NB4 (cell line): ENCODE results near the gene LRRC4C.

ENCODE experiments used
- DNase-seq: peaks from one replicate; pipeline ENCODE4 v3.0.0; 2010; ENCODE audit warnings: low read depth
- H3K4me3 ChIP-seq: one replicate; pipeline ENCODE4 v1.5.1; 2011; ENCODE audit warnings: mild to moderate bottlenecking, low read depth, low read length, moderate library complexity
- MYC ChIP-seq: IDR thresholded peaks from 2 replicates; pipeline ENCODE4 v1.6.1; 2011; ENCODE audit warnings: low read depth, low read length
- POLR2A ChIP-seq: IDR thresholded peaks from 2 replicates; pipeline ENCODE4 v1.6.1; 2011; ENCODE audit warnings: mild to moderate bottlenecking; ENCODE audit not compliant: insufficient read length; ENCODE audit errors: extremely low read depth
- TF ChIP-seq, protein P1 (sequence below): IDR thresholded peaks from 2 replicates; pipeline ENCODE4 v1.6.1; 2011; ENCODE audit warnings: low read depth, low read length
- TF ChIP-seq, protein P2 (sequence below): IDR thresholded peaks from one replicate; pipeline ENCODE4 v1.5.1; 2012; ENCODE audit warnings: low read depth, low read length

Gene LRRC4C

DNA sequence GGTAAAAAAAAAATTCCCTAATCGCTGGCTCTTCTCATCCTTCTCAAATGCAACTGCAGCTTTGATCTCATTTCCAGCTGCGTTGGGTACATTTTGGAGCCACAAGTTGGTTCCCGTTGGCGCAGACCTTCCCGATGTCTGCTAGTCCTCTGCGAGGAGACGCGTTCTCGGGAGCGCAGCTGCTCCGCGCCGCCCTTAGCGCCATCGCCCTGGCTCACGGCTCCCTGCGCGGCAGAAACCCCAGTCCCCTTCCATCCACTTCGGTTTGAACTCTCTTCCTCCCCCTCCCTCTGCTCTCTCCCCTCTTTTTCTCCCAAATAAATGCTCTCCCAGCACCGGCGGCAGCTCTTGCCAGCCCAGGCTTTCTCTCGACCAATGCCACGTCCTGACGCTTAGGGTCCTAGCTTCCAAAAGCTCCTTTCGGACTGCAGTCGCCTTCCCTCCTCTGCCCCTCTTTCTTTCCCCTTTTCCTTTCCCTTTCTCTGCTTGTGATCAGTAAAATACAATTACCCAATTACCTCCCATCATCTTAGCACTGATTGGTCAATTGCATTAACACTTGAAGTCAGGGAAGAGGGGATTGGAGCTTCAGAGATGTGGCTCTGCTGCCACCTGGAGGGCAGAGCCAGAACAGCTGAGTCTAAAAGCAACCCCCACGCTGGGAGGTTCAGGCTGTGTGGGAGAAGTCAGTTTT lies 1165.7 kb downstream of the LRRC4C start:
- peak; percentile 64 for DNase-seq
- H3K4me3 ChIP-seq: no peak overlapping the region
- TF ChIP-seq, protein P1, sequence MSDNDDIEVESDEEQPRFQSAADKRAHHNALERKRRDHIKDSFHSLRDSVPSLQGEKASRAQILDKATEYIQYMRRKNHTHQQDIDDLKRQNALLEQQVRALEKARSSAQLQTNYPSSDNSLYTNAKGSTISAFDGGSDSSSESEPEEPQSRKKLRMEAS: 0 out of 2 replicates have a peak, but pooled peaks have one; percentile 14
- TF ChIP-seq, protein P2, sequence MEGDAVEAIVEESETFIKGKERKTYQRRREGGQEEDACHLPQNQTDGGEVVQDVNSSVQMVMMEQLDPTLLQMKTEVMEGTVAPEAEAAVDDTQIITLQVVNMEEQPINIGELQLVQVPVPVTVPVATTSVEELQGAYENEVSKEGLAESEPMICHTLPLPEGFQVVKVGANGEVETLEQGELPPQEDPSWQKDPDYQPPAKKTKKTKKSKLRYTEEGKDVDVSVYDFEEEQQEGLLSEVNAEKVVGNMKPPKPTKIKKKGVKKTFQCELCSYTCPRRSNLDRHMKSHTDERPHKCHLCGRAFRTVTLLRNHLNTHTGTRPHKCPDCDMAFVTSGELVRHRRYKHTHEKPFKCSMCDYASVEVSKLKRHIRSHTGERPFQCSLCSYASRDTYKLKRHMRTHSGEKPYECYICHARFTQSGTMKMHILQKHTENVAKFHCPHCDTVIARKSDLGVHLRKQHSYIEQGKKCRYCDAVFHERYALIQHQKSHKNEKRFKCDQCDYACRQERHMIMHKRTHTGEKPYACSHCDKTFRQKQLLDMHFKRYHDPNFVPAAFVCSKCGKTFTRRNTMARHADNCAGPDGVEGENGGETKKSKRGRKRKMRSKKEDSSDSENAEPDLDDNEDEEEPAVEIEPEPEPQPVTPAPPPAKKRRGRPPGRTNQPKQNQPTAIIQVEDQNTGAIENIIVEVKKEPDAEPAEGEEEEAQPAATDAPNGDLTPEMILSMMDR: peak; percentile 88
- no peak for TF ChIP-seq MYC

DNA sequence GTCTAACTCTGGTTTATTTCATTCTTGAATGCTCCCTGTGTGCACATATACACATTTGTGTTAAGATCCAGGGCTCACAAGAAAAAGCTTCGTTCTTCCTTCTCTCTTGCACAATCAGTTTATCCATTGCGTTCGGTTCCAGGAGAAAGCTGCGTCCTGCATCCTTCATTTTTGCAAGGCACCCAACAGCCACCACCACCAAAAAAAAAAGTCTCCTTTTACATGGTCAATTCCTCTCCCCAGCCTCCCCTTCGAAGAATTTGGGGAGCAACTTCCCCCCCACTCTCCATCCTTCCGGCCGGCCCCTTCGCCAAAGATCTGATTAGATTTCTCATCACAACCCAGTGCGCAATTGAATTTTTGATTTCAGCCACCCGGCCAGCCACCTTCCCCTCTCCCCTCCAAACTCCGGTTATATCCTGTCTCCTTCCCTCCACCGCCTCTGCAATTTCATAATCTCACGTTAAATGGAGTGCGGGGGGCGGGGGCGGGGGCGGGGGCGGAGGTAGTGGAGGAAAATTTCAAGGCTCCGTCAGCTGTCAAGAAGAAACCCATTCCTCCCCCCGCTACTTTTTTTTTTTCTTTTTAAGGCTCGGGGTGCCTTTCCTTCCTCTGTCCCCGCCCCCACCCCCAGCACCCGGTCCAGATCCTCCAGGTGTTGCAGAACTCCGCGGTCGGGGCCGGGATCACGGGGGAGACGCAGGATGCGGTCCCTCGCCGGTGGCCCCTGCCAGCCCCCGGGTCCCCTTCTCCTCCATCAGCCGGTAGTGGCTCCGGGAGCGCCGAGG lies 1166.5 kb downstream of the LRRC4C start:
- H3K4me3 ChIP-seq: no peak overlapping the region
- TF ChIP-seq, protein P2: no peak
- TF ChIP-seq, protein P1: no peak
- no peak for TF ChIP-seq MYC
- TF ChIP-seq POLR2A: no peak
- no peak for DNase-seq

DNA sequence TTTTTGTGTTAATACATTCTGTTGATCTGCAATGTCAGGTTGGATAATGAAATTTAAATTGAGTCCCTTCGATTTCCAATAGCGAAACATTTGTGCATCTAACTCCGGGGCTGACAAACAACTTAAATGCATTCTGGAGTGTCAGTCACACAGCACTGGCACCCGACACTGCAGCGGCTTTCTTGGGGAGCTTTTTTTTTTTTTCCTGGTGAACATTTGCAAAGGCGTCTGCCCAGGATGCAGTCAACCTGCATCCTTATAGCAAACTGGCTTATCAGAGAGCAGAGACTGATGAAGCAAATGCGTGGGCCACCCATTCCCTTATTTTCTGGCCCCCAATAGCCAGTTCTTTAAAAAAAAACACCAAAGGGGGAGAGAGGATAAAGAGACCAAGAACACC lies 1167.7 kb downstream of the LRRC4C start:
- TF ChIP-seq, protein P1: no peak
- no peak for TF ChIP-seq MYC
- TF ChIP-seq POLR2A: no peak
- TF ChIP-seq, protein P2: no peak
- no peak overlapping the region for H3K4me3 ChIP-seq

DNA sequence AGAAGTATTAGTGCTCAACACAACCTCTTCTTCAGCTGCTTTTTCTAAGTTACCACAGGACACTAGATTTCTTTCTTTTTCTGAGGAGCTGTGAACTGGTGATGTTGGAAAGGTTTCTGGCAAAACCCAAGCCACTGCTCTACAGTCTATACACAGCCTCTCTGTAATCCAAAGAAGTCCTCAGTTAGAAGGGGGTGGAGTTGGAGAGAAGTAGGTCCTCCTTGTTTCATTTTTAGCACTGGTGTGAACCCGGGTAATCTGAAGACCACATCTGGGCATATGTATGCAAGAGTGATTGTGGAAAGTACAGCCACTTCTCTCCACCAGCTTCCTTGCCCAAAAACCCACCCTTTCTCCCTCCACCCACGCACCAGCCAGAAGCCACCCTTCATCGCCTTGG lies 1168.1 kb downstream of the LRRC4C start:
- DNase-seq: no peak
- no peak overlapping the region for H3K4me3 ChIP-seq
- TF ChIP-seq, protein P1: no peak
- TF ChIP-seq, protein P2: no peak
- TF ChIP-seq MYC: no peak
- no peak for TF ChIP-seq POLR2A

More for the DNA sequence above, 1167.7 kb downstream of the LRRC4C start:
- DNase-seq: no peak

DNA sequence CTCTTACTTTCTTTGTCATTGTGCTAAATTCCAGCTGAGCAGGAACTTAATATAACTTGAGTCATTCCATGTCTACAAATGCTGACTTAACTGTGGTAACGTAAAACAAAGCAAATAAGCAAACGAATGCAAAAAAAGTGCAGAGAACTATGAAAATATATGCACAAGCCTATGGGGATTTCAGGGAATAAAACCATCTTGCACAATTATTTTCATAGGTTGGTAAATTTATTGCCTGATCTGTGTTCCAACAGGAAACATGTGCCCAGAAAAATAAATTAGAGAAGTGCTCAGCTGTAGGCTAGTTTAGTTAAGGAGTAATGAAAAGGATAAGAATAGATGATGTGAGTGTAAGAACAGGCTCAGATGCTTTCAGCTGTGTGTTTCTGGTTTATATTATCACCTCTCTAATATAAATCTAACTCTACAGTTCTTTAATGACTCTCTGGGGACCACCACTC lies 1169.3 kb downstream of the LRRC4C start:
- TF ChIP-seq POLR2A: no peak
- TF ChIP-seq, protein P1: no peak
- no peak for TF ChIP-seq MYC
- TF ChIP-seq, protein P2: no peak
- no peak for DNase-seq
- H3K4me3 ChIP-seq: no peak overlapping the region
